HG02571 (cell line): ENCODE data around the gene CYP4F2.
"Not testable (repeated sequence)": the region's sequence is repeated elsewhere in the genome, so short reads cannot be mapped to it uniquely, and the experiment has no call there.

Experiments
- ATAC-seq: cut with Tn5 transposase; IDR thresholded peaks from one replicate; pipeline ENCODE4 v1.9.1; 2021; ENCODE audit warnings: mild to moderate bottlenecking, moderate library complexity; ENCODE audit not compliant: unreplicated experiment

CYP4F2 gene

GRCh38 chr19:15900504-15900903, 2.6 kb upstream of the CYP4F2 start:
- no peak for ATAC-seq

- ATAC-seq: not testable (repeated sequence)
Observed at GRCh38 chr19:15900032-15900431, 2.2 kb upstream of the CYP4F2 start.

- ATAC-seq: not testable (repeated sequence)
Observed at GRCh38 chr19:15899561-15899960, 1.7 kb upstream of the CYP4F2 start.

GRCh38 chr19:15897026-15897737, 692 bp downstream of the CYP4F2 start:
- no peak for ATAC-seq

GRCh38 chr19:15895876-15896430, 1.9 kb downstream of the CYP4F2 start:
- ATAC-seq: no peak

- no peak for ATAC-seq
Observed at GRCh38 chr19:15894359-15894758, 3.5 kb downstream of the CYP4F2 start.

- ATAC-seq: no peak
Observed at GRCh38 chr19:15893477-15893876, 4.4 kb downstream of the CYP4F2 start.

- no peak for ATAC-seq
Observed at GRCh38 chr19:15892012-15892411, 5.9 kb downstream of the CYP4F2 start.

GRCh38 chr19:15891434-15891833, 6.4 kb downstream of the CYP4F2 start:
- ATAC-seq: no peak

GRCh38 chr19:15889339-15889738, 8.5 kb downstream of the CYP4F2 start:
- ATAC-seq: not testable (repeated sequence)

GRCh38 chr19:15885919-15886318, 12.0 kb downstream of the CYP4F2 start:
- ATAC-seq: no peak

- no peak for ATAC-seq
Observed at GRCh38 chr19:15885167-15885566, 12.7 kb downstream of the CYP4F2 start.

- not testable (repeated sequence) for ATAC-seq
Observed at GRCh38 chr19:15883329-15883728, 14.5 kb downstream of the CYP4F2 start.

- ATAC-seq: no peak
Observed at GRCh38 chr19:15874821-15875474, 22.9 kb downstream of the CYP4F2 start.

- ATAC-seq: not testable (repeated sequence)
Observed at GRCh38 chr19:15873771-15874170, 24.1 kb downstream of the CYP4F2 start.

- no peak for ATAC-seq
Observed at GRCh38 chr19:15871570-15871969, 26.3 kb downstream of the CYP4F2 start.

- no peak for ATAC-seq
Observed at GRCh38 chr19:15869873-15870272, 28.0 kb downstream of the CYP4F2 start.

- no peak for ATAC-seq
Observed at GRCh38 chr19:15869109-15869555, 28.7 kb downstream of the CYP4F2 start.

GRCh38 chr19:15866636-15867035, 31.2 kb downstream of the CYP4F2 start:
- ATAC-seq: no peak

- ATAC-seq: no peak
Observed at GRCh38 chr19:15864824-15865223, 33.0 kb downstream of the CYP4F2 start.

GRCh38 chr19:15863272-15863671, 34.6 kb downstream of the CYP4F2 start:
- no peak for ATAC-seq

- ATAC-seq: no peak
Observed at GRCh38 chr19:15862444-15862843, 35.4 kb downstream of the CYP4F2 start.
